Measurements from ENCODE around the gene ANKRD44. TPM values are rescaled to one million over a fixed set of nuclear protein-coding genes. Genes with fewer than 3 reads are reported as not detected.

ANKRD44 gene
- total RNA-seq, 2 donors from 2014 or later = 7.0 to 7.9 TPM

DNA sequence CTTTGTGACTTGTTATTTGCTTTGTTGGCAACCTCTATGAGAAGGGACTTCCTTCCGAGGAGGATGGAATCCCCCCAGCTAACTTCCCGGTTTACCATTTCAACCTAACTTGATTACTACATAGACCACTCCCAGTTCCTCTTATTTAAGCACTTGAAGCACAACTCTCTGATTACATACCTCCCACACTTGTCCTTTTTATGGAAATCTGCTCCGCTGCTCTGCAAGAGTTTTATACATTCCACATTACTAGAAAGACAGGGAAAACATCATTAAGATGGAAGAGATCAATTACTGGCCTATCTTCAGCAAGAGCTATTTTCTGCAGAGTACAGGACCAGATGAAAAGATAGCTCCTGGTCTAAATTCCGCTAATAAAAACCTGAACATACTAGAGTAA lies 224.1 kb downstream of the ANKRD44 start:
- Histone ChIP-seq H3K36me3 (no peaks in the 10 kb centered on the region), H3K27ac (no peak overlapping the region), H3K9ac (ENCODE audit: low read depth in 2 of 2, low read length in 2 of 2) (no peak overlapping the region), H3K4me3 (no peak overlapping the region), H3K27me3 (no peaks in the 10 kb centered on the region), H3K9me3 (no peaks in the 10 kb centered on the region), H3K4me1 (no peaks in the 10 kb centered on the region)
- no peak for DNase-seq
- TF ChIP-seq, protein P1, sequence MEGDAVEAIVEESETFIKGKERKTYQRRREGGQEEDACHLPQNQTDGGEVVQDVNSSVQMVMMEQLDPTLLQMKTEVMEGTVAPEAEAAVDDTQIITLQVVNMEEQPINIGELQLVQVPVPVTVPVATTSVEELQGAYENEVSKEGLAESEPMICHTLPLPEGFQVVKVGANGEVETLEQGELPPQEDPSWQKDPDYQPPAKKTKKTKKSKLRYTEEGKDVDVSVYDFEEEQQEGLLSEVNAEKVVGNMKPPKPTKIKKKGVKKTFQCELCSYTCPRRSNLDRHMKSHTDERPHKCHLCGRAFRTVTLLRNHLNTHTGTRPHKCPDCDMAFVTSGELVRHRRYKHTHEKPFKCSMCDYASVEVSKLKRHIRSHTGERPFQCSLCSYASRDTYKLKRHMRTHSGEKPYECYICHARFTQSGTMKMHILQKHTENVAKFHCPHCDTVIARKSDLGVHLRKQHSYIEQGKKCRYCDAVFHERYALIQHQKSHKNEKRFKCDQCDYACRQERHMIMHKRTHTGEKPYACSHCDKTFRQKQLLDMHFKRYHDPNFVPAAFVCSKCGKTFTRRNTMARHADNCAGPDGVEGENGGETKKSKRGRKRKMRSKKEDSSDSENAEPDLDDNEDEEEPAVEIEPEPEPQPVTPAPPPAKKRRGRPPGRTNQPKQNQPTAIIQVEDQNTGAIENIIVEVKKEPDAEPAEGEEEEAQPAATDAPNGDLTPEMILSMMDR (IDR thresholded peaks at IDR 0.05) = no peak
- intact Hi-C loops (cut with DNase I) = no loop called here

DNA sequence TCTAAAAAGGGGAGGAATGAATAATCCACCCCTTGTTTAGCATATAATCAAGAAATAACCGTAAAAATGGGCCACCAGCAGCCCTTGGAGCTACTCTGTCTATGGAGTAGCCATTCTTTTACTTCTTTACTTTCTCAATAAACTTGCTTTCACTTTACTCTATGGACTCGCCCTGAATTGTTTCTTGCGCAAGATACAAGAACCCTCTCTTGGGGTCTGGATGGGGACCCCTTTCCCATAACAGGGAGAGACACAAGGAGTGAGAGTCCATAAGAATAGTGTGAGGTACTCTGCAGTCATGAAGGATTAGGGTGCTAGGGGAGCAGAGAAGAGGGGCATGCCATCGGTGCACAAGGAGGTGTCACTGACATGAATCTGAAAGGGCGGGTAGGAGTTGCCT lies 224.9 kb downstream of the ANKRD44 start:
- Histone ChIP-seq H3K9me3 (no peaks in the 10 kb centered on the region), H3K4me1 (no peaks in the 10 kb centered on the region), H3K4me3 (no peak overlapping the region), H3K36me3 (no peaks in the 10 kb centered on the region), H3K27me3 (no peaks in the 10 kb centered on the region), H3K9ac (ENCODE audit: low read depth in 2 of 2, low read length in 2 of 2) (no peak overlapping the region), H3K27ac (no peak overlapping the region)
- TF ChIP-seq, protein P1 (IDR thresholded peaks at IDR 0.05) = no peak
- DNase-seq = no peak
- intact Hi-C loops (cut with DNase I) = no loop called here

DNA sequence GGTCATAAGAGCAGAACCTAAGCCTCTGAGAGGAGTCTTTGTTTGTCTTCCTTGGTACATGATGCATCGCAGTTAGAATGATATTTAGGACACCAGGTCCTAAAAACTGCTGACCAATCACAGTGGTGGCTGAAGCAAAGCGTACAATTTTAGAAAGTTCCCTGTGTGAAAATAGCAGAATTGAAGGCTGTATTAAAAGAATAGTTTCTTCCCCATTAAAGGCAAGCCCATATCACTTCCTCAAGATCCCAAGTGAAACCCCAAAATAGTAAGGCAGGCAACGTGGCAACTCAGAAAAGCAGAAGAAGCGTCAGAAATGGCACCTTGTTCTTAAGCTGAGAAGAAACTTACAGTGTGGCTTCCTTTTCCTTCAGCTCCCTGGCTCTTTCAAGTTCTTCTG lies 229.3 kb downstream of the ANKRD44 start:
- H3K36me3 ChIP-seq = no peaks in the 10 kb centered on the region
- no peak overlapping the region for H3K9ac ChIP-seq (ENCODE audit: low read depth in 2 of 2, low read length in 2 of 2)
- H3K4me3 ChIP-seq = no peak overlapping the region
- intact Hi-C loops (cut with DNase I) = no loop called here
- no peak for DNase-seq
- H3K4me1 ChIP-seq = peaks cover 9% of the 10 kb centered on the region
- H3K27ac ChIP-seq = no peak overlapping the region
- TF ChIP-seq, protein P1 (IDR thresholded peaks at IDR 0.05) = no peak
- no peaks in the 10 kb centered on the region for H3K27me3 ChIP-seq
- no peaks in the 10 kb centered on the region for H3K9me3 ChIP-seq

DNA sequence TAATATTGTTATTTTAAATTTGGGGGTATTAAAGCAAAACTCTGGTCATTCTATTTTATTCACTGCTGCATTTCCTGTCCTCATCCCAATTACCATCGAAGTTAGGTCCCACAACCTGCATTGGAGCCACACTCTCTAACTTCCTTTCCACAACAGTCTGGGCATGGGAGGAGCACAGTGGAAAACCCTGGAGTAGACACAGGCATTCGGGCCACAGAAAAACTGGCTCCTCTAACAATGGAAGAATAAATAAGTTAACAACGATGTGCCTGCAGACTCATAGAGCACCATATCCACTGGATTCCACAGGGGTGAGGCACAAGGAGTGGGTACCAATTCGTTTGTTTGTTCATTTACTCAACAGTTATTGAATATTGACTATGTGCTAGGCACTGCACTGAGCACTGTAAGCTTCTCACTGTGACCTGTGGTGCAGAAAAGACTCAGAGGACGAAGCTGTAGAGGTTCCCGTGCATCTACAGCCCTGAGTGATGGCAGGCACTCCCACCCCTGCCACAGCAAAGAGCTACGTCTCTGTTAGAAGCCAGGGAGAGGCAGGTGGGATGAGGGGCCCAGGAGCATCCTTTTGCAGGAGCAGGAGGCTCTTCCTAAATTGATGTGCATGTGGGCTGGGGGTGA lies 229.9 kb downstream of the ANKRD44 start:
- no peak overlapping the region for H3K4me3 ChIP-seq
- H3K36me3 ChIP-seq = no peaks in the 10 kb centered on the region
- H3K9ac ChIP-seq (ENCODE audit: low read depth in 2 of 2, low read length in 2 of 2) = no peak overlapping the region
- H3K27ac ChIP-seq = no peak overlapping the region
- TF ChIP-seq, protein P1 (IDR thresholded peaks at IDR 0.05) = no peak
- H3K9me3 ChIP-seq = no peaks in the 10 kb centered on the region
- peaks cover 9% of the 10 kb centered on the region for H3K4me1 ChIP-seq
- intact Hi-C loops (cut with DNase I) = no loop called here
- DNase-seq = no peak
- no peaks in the 10 kb centered on the region for H3K27me3 ChIP-seq

DNA sequence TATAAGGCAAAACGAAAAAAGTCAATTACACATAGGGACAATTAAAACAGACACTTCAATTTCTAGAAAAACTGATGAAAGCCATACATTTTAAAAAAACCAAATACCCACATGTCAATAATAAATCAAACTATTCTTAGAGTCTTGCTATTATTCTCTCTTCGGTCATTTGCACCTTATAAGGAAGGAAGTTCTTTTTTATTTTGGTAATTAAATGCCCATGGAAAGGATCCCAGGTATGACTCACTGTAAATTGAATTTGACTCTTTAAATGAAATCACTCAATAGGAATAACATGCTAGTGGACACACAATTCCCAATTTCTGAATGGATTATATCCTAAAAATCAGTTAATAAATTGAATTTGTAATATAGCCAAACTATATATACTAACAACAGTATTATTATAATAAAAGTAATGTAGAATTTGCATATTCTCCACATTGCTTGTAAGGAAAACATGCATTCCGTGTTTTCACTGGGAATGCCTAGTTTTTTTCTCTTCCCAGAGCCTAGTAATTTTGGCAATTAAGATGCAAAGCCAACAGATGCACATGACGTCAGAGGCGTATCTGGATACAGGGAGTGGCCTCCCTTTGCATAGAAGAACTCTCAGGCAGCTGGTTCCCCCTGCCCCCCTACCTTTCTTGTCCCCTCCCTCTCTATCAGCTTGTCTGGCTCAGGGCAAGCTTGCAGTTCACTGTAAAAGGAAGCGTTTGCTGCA lies 230.6 kb downstream of the ANKRD44 start:
- DNase-seq = no peak

More for the DNA sequence above, 230.6 kb downstream of the ANKRD44 start:
- H3K9ac ChIP-seq (ENCODE audit: low read depth in 2 of 2, low read length in 2 of 2) = no peak overlapping the region
- TF ChIP-seq, protein P1 (IDR thresholded peaks at IDR 0.05) = no peak
- H3K27ac ChIP-seq = no peak overlapping the region
- intact Hi-C loops (cut with DNase I) = no loop called here
- no peaks in the 10 kb centered on the region for H3K9me3 ChIP-seq
- H3K27me3 ChIP-seq = no peaks in the 10 kb centered on the region
- peaks cover 9% of the 10 kb centered on the region for H3K4me1 ChIP-seq
- no peak overlapping the region for H3K4me3 ChIP-seq
- no peaks in the 10 kb centered on the region for H3K36me3 ChIP-seq

All from colonic mucosa (tissue), 4 donors.